A673 (cell line): ENCODE results near the gene PSENEN.

Experiments used
- CTCF ChIP-seq: fragments of 300-800, 200-600 bp; sonication (generic); conservative IDR thresholded peaks from 2 replicates; pipeline ENCODE4 v1.5.1; 2017; ENCODE audit warnings: low read depth, mild to moderate bottlenecking, antibody characterized with exemption, low read length, moderate library complexity, mixed read lengths
- EZH2 ChIP-seq: fragments of 200-600 bp; sonication (generic); IDR thresholded peaks from 2 replicates; pipeline ENCODE4 v1.6.1; 2017; ENCODE audit warnings: borderline replicate concordance, low read depth, mild to moderate bottlenecking, mixed read lengths, antibody characterized with exemption, low read length; ENCODE audit not compliant: poor library complexity, severe bottlenecking

- TF ChIP-seq CTCF (no peak), EZH2 (no peak)
These were observed 10.6 kb upstream of the PSENEN start for GRCh38 chr19:35734889-35735288.
